ENCODE results near the gene BUB1B. TPM values are rescaled to one million over a fixed set of nuclear protein-coding genes. Genes with fewer than 3 reads are reported as not detected.

BUB1B gene
- total RNA-seq, 1 experiment from 2014 or later: 83.2 TPM

- no peaks in the 10 kb centered on the region for H3K36me3 Mint-ChIP-seq (ENCODE audit: insufficient read depth in 1 of 3, low read depth in 3 of 3)
Measured at GRCh38 chr15:40247406-40247971, 86.6 kb downstream of the BUB1B start.

More at GRCh38 chr15:40247406-40247971, 86.6 kb downstream of the BUB1B start:
- no peak overlapping the region for H2AFZ ChIP-seq (ENCODE audit: low read length)
- no peak overlapping the region for H2BK15ac ChIP-seq (ENCODE audit: low read depth, low read length)
- H3K56ac ChIP-seq (ENCODE audit: insufficient read length, low read depth, low read length): no peak overlapping the region
- H3T11ph ChIP-seq (ENCODE audit: low read length): no peak overlapping the region
- H3K79me1 ChIP-seq (ENCODE audit: insufficient read depth, low read depth, low read length, poor library complexity, severe bottlenecking): no peaks in the 10 kb centered on the region
- no peaks in the 10 kb centered on the region for H3K79me2 ChIP-seq (ENCODE audit: insufficient read depth, low read length)
- H2BK12ac ChIP-seq (ENCODE audit: insufficient read length, low read depth, low read length): no peak overlapping the region
- no peak overlapping the region for H3K4ac ChIP-seq (ENCODE audit: low read depth, low read length)
- H4K20me1 ChIP-seq (ENCODE audit: control insufficient read depth, insufficient read depth, insufficient read length): no peaks in the 10 kb centered on the region
- no peak overlapping the region for H2BK120ac ChIP-seq (ENCODE audit: low read depth, low read length, poor library complexity, severe bottlenecking)
- no peak overlapping the region for H3K9ac ChIP-seq (ENCODE audit: extremely low read depth, insufficient read length, low read length)
- Mint-ChIP-seq H3K27ac (no peak overlapping the region; a peak in 1 of 7 replicates), H3K9me3 (no peaks in the 10 kb centered on the region), H3K4me3 (no peak overlapping the region), H3K4me1 (peaks cover 15 to 20% of the 10 kb centered on the region in 2 experiments), H3K27me3 (ENCODE audit: low read depth) (peaks cover 28% of the 10 kb centered on the region)
- no peak overlapping the region for H3K4me2 ChIP-seq (ENCODE audit: insufficient read depth, insufficient read length, low read length)
- no CpG with 5 or more reads among the region's 12 CpGs for WGBS (ENCODE audit: extremely low coverage, insufficient read length, low lambda C conversion rate)
- H3K18ac ChIP-seq (ENCODE audit: insufficient read length, low read depth, low read length): no peak overlapping the region
- no peak overlapping the region for H3K27ac ChIP-seq (ENCODE audit: insufficient read length, low read depth, low read length)
- H4K8ac ChIP-seq (replicated peaks; ENCODE audit: insufficient read length, low read depth, low read length): no peak overlapping the region
- H2AK5ac ChIP-seq (ENCODE audit: insufficient read length, low read length): no peak overlapping the region
- H3K23me2 ChIP-seq (ENCODE audit: insufficient read length, low read depth, low read length, poor library complexity, severe bottlenecking): peaks cover 7% of the 10 kb centered on the region
- H3K27me3 ChIP-seq (ENCODE audit: insufficient read depth, low read length): peaks cover 6% of the 10 kb centered on the region; the same call in 1 of the 2 replicates
- H3K23ac ChIP-seq (ENCODE audit: insufficient read length, low read depth, low read length): no peak overlapping the region
- TF ChIP-seq CTCF (conservative IDR thresholded peaks at IDR 0.05): no peak
- H2BK20ac ChIP-seq (ENCODE audit: low read depth, low read length, poor library complexity, severe bottlenecking): no peak overlapping the region
- no peak overlapping the region for H2BK5ac ChIP-seq (ENCODE audit: insufficient read length, low read length)
- H4K5ac ChIP-seq (ENCODE audit: insufficient read length, low read depth, low read length): no peak overlapping the region
- no peaks in the 10 kb centered on the region for H3K4me1 ChIP-seq (ENCODE audit: insufficient read depth, low read length)
- DNase-seq: no peak
- no peak overlapping the region for H4K91ac ChIP-seq (ENCODE audit: insufficient read length, low read depth, low read length)
- no peak overlapping the region for H3K14ac ChIP-seq (ENCODE audit: insufficient read depth, low read length)
- H3K9me3 ChIP-seq (ENCODE audit: control insufficient read depth, low read depth, low read length): no peaks in the 10 kb centered on the region

All from H9 (cell line).